HEK293 (cell line): ENCODE data around the gene C6orf47.

Experiments
- CTCF ChIP-seq: fragments of 450-650 bp; formaldehyde crosslinking; IDR thresholded peaks from 2 replicates; pipeline ENCODE4 v1.5.1; 2016; ENCODE audit warnings: missing biosample characterization, missing genetic modification characterization
- SP2 ChIP-seq: fragments of 450-650 bp; formaldehyde crosslinking; IDR thresholded peaks from 2 replicates; pipeline ENCODE4 v1.5.1; 2016; ENCODE audit warnings: missing biosample characterization, missing genetic modification characterization
- ZNF157 ChIP-seq: fragments of 450-650 bp; formaldehyde crosslinking; IDR thresholded peaks from 2 replicates; pipeline ENCODE4 v1.5.1; 2016; ENCODE audit warnings: missing biosample characterization, missing genetic modification characterization

- TF ChIP-seq ZNF157 (tag by site-specific recombination) (no peak), SP2 (tag by site-specific recombination) (no peak), CTCF (tag by site-specific recombination) (no peak)
Observed at GRCh38 chr6:31686483-31686882, 25.9 kb upstream of the C6orf47 start.
